ENCODE data around the gene HOXA4. TPM values are rescaled to one million over a fixed set of nuclear protein-coding genes. Genes with fewer than 3 reads are reported as not detected.
A peak's percentile ranks its signal among the peaks of the same experiment; 100 is the strongest.

Gene HOXA4
- total and polyA plus RNA-seq, 7 donors: 1.8 to 4.8 (median 2.9) TPM; not detected in 1

DNA sequence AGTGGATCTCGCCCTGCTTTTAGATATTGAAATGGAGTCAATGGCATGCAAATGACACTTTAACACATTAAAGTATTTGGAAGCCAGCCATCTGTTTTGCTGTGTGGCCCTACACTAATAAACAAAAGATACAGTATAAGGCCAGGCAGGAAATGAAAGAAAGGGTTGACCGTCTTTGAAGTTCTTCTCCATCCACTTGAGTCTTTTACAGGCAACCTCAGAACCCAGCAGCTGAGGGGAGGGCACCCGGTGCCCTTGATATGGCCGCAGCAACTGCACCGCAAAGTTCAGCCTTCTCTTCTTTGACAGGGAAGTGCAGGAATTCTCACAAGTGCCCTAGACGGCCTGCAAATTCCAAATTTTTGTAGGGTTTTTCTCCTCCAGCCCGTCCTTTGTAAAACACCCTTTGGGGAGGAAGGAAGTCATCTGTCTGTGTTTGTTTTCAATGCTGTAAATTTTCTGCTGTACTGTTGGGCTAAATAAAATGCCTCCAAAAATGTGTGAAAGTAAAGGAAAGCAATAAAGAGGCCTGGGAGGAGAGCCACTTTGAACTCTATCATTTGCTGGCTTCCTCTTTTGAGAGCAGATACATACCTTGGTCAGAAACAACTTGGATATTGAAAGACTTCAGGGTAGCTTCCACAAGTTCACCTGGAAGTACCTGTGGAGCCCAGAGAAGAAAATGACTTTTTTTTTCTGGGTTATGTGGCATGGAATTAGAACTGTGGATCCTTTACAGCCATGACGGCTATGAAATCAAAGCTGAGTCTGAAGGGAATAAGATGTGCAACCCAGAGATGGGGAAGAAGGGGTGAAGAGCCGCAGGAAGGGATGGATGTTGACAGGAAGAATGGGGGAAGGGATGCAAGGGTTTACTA lies 38.4 kb downstream of the HOXA4 start:
- H3K4me3 ChIP-seq: no peak overlapping the region
- H3K36me3 ChIP-seq: no peaks in the 10 kb centered on the region
- DNase-seq: no peak
- H3K9me3 ChIP-seq: peaks cover 0 to 4% (median 0%) of the 10 kb centered on the region in 4 donors
- WGBS, 2 donors: 42 to 68% methylated on average over 9 of the region's 9 CpGs
- H3K27me3 ChIP-seq: peaks cover 6 to 28% (median 15%) of the 10 kb centered on the region in 3 donors
- TF ChIP-seq POLR2AphosphoS5 (IDR thresholded peaks at IDR 0.05) (no peak), EP300 (IDR thresholded peaks at IDR 0.05) (no peak), POLR2A (IDR thresholded peaks at IDR 0.05) (no peak)
- TF ChIP-seq, protein P1, sequence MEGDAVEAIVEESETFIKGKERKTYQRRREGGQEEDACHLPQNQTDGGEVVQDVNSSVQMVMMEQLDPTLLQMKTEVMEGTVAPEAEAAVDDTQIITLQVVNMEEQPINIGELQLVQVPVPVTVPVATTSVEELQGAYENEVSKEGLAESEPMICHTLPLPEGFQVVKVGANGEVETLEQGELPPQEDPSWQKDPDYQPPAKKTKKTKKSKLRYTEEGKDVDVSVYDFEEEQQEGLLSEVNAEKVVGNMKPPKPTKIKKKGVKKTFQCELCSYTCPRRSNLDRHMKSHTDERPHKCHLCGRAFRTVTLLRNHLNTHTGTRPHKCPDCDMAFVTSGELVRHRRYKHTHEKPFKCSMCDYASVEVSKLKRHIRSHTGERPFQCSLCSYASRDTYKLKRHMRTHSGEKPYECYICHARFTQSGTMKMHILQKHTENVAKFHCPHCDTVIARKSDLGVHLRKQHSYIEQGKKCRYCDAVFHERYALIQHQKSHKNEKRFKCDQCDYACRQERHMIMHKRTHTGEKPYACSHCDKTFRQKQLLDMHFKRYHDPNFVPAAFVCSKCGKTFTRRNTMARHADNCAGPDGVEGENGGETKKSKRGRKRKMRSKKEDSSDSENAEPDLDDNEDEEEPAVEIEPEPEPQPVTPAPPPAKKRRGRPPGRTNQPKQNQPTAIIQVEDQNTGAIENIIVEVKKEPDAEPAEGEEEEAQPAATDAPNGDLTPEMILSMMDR (IDR thresholded peaks at IDR 0.05): no peak
- peaks cover 0 to 14% (median 6%) of the 10 kb centered on the region in 4 donors for H3K4me1 ChIP-seq
- H3K27ac ChIP-seq: no peak overlapping the region
- intact Hi-C loops (cut with DNase I): loop anchor here (10.0 kb wide), 1 partner anchor 1227 kb away; no protein-coding TSS in a partner anchor

DNA sequence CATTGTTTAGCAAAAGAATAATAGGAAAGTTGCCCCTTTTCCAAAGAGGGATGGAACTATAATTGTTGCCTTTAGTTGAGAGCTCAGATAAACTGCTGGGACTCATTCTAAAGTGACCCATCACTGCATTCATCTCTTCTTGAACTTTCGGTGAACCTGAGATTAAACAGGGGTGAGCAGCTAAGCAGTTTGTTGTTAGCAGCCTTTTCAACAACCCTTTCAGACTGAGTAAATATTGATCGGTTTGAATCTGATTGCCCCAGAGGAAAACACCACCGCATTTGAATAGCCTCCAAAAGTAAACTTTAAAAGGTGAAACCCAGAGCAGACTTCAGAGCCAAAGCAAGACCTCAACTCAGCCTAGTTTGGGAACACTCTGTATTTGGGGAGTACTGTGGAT lies 39.5 kb downstream of the HOXA4 start:
- TF ChIP-seq POLR2AphosphoS5 (IDR thresholded peaks at IDR 0.05) (no peak), POLR2A (IDR thresholded peaks at IDR 0.05) (no peak), EP300 (IDR thresholded peaks at IDR 0.05) (no peak)
- TF ChIP-seq, protein P1 (IDR thresholded peaks at IDR 0.05): no peak
- Histone ChIP-seq H3K36me3 (no peaks in the 10 kb centered on the region), H3K4me3 (no peak overlapping the region), H3K9me3 (peaks cover 0 to 4% (median 0%) of the 10 kb centered on the region in 4 donors), H3K27ac (no peak overlapping the region), H3K4me1 (peaks cover 0 to 10% (median 2%) of the 10 kb centered on the region in 4 donors), H3K27me3 (peaks cover 6 to 31% (median 15%) of the 10 kb centered on the region in 3 donors)
- intact Hi-C loops (cut with DNase I): loop anchor here (10.0 kb wide), 1 partner anchor 1226 kb away; no protein-coding TSS in a partner anchor
- no peak for DNase-seq
- WGBS, 2 donors: 8 to 27% methylated on average over 3 of the region's 3 CpGs

DNA sequence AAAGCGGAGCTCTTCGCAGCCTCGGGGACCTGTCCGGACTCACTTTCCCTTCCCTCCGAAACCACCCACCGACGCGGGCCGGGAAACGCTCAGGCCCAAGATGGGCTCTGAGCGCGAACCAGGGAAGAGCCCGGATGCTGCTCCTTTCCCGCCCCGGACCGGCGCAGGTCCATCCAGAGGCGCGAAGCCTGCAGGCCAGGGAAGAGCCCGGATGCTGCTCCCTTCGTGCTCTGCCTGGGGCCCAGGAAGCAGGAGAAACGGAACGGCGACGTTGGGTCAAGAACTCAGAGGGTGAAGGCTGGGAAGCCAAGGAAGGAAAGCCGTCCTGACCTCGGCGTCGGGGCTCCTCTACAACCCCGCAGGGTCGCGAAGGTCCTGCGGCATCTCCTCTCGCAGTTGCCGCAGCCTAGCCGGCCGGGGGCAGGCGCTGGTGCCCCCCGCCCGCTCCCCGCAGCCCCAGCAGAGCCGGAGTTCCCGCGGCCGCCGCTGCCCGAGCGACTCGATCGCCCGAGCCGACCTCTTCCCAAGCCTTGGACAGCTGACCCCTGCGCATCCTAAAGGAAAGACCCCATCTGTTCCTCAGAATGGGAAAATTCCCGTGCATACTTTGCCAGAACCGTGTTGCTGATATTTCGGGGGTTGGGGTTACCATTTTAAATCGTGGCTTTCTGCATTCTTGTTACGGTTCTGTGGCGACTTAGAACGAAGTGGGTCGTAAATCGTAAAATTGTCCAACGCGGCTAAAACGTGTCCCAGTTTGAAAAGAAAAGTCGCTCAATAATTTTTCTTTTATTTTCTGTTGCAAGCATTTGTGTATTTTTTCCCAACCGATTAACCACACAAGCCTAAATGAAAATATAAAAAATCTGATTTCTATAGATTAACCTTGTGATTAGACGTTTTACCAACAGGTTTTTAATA lies 42.3 kb downstream of the HOXA4 start:
- H3K4me1 ChIP-seq: peaks cover 0 to 5% (median 0%) of the 10 kb centered on the region in 4 donors
- 36 to 82% methylated on average over 68 of the region's 68 CpGs for WGBS, 2 donors
- intact Hi-C loops (cut with DNase I): no loop called here
- no peak for DNase-seq
- no peak overlapping the region for H3K27ac ChIP-seq
- H3K9me3 ChIP-seq: peaks cover 0 to 4% (median 0%) of the 10 kb centered on the region in 4 donors
- peaks cover 6 to 31% (median 15%) of the 10 kb centered on the region in 3 donors for H3K27me3 ChIP-seq
- H3K36me3 ChIP-seq: no peaks in the 10 kb centered on the region
- peak overlapping the region in 1 of 4 donors; percentile 0 for H3K4me3 ChIP-seq
- TF ChIP-seq EP300 (IDR thresholded peaks at IDR 0.05) (no peak), POLR2AphosphoS5 (IDR thresholded peaks at IDR 0.05) (no peak), POLR2A (IDR thresholded peaks at IDR 0.05) (no peak)
- TF ChIP-seq, protein P1 (IDR thresholded peaks at IDR 0.05): no peak

DNA sequence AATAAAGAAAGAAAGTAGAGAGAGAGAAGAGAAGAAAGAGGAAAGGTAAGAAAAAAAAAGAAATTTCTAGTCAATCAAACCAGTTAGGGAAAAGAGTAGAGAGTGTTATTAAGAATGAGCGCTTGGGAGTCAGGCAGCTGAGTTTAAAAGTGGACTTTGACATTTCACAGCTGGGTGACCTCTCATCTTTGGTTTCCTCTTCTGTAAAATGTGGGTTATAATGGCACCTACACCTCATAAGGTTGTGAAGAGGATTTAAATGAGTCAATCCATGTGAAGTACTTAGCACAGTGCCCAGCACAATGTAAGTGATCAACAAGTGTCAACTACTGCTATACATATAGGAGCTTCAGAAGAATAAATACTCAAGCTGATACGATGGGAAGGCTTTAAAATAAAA lies 46.9 kb downstream of the HOXA4 start:
- no peaks in the 10 kb centered on the region for H3K36me3 ChIP-seq
- no peak overlapping the region for H3K27ac ChIP-seq
- no peak overlapping the region for H3K4me3 ChIP-seq
- TF ChIP-seq POLR2AphosphoS5 (IDR thresholded peaks at IDR 0.05): no peak
- TF ChIP-seq EP300 (IDR thresholded peaks at IDR 0.05): no peak
- no peak for TF ChIP-seq POLR2A (IDR thresholded peaks at IDR 0.05)
- TF ChIP-seq, protein P1 (IDR thresholded peaks at IDR 0.05): no peak
- peaks cover 6 to 17% (median 10%) of the 10 kb centered on the region in 3 donors for H3K27me3 ChIP-seq
- intact Hi-C loops (cut with DNase I): no loop called here
- peaks cover 0 to 5% (median 0%) of the 10 kb centered on the region in 4 donors for H3K4me1 ChIP-seq
- 86 to 89% methylated on average over 2 of the region's 2 CpGs for WGBS, 2 donors
- no peaks in the 10 kb centered on the region for H3K9me3 ChIP-seq
- no peak for DNase-seq
